Astrocyte of the spinal cord (primary cell): ENCODE results near the gene PFKFB1.
A peak's percentile ranks its signal among the peaks of the same experiment; 100 is the strongest.

Source experiments
- DNase-seq: peaks from one replicate; pipeline ENCODE4 v3.0.0; 2011; ENCODE audit warnings: low read depth, low spot score
- H3K4me3 ChIP-seq: 2 replicates; pipeline ENCODE4 v1.5.1; 2011; ENCODE audit warnings: low read depth, mild to moderate bottlenecking, low read length, moderate library complexity
- CTCF ChIP-seq: IDR thresholded peaks from 2 replicates; pipeline ENCODE4 v1.5.1; 2012; ENCODE audit warnings: low read depth, mild to moderate bottlenecking, low read length, inconsistent platforms
- in situ Hi-C: cut with HindIII; loops from 2 replicates; pipeline ENCODE4 v1.10.0; 2017; ENCODE audit warnings: low sequenced_read_pairs

PFKFB1 gene

GRCh38 chrX:54930291-54931049 lies 63.5 kb downstream of the PFKFB1 start:
- no peak for DNase-seq
- in situ Hi-C loops = no loop called here
- H3K4me3 ChIP-seq = no peak overlapping the region
- TF ChIP-seq CTCF = no peak

DNA sequence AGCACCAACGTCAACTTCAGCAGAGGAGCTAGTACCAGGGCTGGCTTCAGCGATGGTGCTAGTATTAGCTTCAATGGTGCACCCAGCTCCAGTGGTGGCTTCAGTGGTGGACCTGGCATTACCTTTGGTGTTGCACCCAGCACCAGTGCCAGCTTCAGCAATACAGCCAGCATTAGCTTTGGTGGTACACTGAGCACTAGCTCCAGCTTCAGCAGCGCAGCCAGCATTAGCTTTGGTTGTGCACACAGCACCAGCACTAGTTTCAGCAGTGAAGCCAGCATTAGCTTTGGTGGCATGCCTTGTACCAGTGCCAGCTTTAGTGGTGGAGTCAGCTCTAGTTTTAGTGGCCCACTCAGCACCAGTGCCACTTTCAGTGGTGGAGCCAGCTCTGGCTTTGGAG lies 65.1 kb downstream of the PFKFB1 start:
- in situ Hi-C loops = no loop called here

DNA sequence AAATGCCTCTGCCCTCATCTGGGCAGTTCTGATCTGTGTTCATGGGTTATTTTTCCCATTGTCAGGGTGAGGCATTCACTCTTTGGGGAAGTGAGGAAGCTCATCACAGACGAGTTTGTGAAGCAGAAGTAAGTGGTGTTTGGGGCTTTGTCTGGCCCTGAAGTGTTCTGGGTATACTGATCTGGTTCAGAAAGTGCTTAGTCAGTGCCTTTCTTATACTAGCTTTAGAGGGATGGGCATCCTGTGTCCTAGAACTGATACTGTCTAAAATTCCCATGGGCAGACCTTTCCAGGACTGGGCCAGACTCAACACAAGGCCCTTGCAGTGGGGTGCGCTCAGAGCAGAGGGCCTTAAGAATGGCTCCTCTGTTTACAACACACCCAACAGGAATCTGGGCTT lies 67.0 kb downstream of the PFKFB1 start:
- H3K4me3 ChIP-seq = no peak overlapping the region
- no peak for TF ChIP-seq CTCF
- in situ Hi-C loops = no loop called here
- no peak for DNase-seq

More for the DNA sequence above, 65.1 kb downstream of the PFKFB1 start:
- no peak overlapping the region for H3K4me3 ChIP-seq
- DNase-seq = no peak
- no peak for TF ChIP-seq CTCF

DNA sequence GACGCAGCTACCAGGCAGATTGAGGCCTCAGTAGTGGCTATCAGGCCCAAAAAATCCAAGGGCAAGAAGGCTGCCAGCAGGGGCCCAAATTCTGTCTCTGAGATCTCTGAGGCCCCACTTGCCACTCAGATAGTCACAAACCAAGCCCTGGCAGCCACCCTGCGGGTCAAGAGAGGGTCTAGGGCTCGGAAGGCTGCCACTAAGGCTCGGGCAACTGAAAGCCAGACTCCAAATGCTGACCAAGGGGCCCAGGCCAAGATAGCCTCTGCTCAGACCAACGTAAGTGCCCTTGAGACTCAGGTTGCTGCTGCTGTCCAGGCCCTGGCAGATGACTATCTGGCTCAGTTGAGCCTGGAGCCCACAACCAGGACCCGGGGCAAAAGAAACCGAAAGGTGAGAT lies 70.6 kb downstream of the PFKFB1 start:
- no peak for DNase-seq
- TF ChIP-seq CTCF = no peak
- in situ Hi-C loops = no loop called here
- H3K4me3 ChIP-seq = no peak overlapping the region

- TF ChIP-seq CTCF = no peak
- in situ Hi-C loops = no loop called here
- DNase-seq = no peak
Observed at GRCh38 chrX:54922547-54922946, 71.4 kb downstream of the PFKFB1 start.

GRCh38 chrX:54921427-54922021 lies 72.5 kb downstream of the PFKFB1 start:
- in situ Hi-C loops = no loop called here
- DNase-seq = peak; percentile 75
- no peak for TF ChIP-seq CTCF

More at GRCh38 chrX:54922547-54922946, 71.4 kb downstream of the PFKFB1 start:
- H3K4me3 ChIP-seq = no peak overlapping the region

More at GRCh38 chrX:54921427-54922021, 72.5 kb downstream of the PFKFB1 start:
- peak overlapping the region; percentile 79 for H3K4me3 ChIP-seq
